Inflammatory macrophage treated with lipopolysaccharide for 4 hours (primary cell): ENCODE measurements around the gene CCDC201.

Source experiments
- DNase-seq: peaks from one replicate; pipeline ENCODE4 v3.0.0-alpha.2; 2020

Gene CCDC201

DNA sequence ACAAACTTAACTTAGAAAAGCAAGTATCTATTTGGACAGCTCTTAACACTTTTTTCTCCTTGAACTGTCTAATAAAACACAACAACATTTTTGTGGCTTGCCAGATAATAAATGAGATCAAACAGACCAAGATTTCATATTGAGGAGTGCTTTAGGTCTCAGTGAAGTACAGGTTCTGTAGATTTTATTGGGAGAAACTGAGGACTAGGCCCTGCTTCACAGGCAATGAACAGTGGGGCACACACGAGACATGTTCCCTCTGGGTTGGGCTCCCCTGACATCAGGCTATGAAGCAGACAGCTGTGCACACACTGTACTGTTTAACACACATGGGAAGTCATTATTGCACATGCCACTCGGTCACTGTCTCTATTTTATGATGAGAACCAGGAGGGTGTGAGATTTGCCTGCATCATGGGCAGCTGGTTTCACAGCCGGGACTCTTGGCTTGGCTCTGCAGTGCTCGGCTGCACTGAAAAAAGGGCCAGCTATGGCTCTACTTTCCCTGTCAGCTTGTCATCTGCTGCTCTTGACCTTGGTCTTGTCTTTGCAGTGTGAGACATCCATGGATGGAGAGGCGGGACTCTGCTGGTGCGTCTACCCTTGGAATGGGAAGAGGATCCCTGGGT is 19.6 kb upstream of the CCDC201 start:
- no peak for DNase-seq

DNA sequence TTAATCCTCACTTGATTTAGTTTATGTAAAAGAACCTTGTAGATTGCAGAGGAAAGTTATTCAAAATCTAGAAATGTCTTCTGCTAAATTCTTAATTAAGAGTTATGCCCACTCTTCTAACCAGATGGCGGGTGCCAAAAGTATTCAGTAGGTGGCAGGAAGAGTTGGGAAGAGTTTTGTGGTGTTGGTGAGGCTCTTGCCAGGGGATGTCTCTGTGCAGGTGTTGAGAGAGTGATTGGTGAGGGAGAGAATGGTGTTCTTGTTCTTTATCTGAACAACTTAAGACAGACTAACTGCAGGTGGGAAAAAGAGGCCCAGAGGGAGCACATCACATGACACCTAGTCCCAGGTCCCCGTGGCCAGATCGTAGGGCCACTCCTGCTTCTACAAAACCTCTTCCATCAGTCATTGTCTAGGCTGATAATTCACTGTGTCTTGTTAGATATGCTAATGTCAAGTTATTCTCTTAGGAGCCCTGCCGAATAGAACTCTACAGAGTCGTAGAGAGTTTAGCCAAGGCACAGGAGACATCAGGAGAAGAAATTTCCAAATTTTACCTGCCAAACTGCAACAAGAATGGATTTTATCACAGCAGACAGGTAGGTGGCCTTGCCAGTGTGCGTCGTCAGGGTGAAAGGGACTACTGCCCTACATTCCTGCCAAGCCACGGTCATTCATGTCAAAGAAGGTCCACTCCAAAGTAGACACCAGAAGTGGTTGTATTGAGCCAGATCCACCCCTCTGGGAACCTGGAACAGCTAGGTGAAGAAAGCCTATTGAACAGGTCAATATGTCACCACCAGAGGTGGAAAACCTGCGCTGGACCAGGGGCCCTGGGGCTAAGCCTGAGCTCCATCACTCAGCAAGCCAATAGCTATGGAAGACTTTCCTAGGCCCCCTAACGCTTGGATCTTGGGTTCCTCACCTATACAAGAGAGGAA is 18.9 kb upstream of the CCDC201 start:
- no peak for DNase-seq

DNA sequence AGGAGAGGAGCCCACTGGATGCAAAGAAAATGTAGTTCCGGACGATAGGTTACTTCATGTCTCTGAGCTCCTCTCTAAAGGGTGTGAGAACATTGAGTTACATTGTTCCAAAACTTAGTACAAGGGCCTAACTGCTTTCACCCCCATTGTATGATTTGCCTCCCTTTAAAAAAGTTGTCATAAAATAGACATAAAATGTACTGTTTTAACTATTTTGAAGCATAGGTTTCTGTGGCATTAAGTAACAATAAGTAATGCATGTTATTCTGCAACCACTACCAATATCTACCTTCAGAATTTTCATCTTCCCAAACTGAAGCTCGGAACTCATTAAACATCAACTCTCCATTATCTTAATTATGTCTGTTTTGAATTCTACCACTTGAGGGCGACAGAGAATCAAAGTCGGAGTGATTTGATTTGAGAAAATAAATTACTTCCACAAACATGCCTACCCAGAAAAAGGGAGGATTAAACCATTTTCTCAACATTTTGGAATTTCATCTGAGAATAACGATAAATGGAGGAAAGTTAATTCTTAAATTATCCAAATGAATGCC is 18.1 kb upstream of the CCDC201 start:
- DNase-seq = peak; percentile 7

DNA sequence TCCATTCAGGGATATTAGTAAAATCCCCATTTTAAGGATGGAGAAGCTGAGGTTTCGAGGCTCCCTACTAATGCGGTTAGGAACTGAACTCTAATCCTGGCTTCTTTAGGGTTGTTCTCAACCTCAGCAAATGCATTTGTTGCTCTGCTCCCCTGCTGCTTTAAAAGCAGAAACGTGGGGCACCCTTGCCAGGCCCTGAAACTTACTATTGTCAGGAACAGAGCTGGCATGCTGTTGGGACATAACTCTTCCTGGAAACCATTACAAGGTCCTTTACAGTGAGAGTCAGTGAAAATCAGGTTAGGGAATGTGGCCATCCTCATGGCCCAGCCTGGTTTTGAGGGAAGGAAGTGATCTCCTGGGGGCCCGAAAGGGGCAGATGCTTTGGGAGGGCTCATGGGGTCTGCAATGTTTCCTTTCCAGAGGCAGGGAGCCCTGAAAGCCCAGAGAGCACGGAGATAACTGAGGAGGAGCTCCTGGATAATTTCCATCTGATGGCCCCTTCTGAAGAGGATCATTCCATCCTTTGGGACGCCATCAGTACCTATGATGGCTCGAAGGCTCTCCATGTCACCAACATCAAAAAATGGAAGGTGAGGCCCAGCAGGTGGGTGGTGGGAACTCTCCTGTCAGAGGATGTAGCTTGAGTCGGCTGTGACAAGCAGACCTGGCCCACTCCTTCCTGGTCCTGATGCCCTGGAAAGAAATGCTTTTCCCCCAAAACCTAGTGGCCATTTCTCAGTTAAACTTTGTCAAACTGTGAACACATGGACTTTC is 17.4 kb upstream of the CCDC201 start:
- no peak for DNase-seq

- no peak for DNase-seq
Observed at GRCh38 chr7:45889367-45890067, 16.6 kb upstream of the CCDC201 start.

DNA sequence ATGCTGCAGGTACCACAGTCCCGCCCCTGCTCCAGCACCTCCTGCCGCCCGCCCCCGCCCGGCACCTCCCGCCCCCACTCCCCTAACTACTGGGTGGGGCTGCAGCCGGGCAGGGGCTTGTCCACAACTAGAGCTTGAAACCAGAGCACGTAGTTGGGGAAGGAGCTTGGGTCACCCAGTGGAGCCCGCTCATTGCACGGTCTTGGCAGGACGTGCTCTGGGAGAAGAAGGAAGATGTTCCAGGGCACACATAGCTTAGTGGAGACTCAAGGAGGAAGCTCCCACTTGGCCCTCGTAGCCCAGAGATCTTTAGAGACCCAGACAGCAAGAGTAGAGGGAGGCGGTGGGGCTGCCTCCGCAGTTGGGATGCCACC is 16.1 kb upstream of the CCDC201 start:
- DNase-seq = no peak

DNA sequence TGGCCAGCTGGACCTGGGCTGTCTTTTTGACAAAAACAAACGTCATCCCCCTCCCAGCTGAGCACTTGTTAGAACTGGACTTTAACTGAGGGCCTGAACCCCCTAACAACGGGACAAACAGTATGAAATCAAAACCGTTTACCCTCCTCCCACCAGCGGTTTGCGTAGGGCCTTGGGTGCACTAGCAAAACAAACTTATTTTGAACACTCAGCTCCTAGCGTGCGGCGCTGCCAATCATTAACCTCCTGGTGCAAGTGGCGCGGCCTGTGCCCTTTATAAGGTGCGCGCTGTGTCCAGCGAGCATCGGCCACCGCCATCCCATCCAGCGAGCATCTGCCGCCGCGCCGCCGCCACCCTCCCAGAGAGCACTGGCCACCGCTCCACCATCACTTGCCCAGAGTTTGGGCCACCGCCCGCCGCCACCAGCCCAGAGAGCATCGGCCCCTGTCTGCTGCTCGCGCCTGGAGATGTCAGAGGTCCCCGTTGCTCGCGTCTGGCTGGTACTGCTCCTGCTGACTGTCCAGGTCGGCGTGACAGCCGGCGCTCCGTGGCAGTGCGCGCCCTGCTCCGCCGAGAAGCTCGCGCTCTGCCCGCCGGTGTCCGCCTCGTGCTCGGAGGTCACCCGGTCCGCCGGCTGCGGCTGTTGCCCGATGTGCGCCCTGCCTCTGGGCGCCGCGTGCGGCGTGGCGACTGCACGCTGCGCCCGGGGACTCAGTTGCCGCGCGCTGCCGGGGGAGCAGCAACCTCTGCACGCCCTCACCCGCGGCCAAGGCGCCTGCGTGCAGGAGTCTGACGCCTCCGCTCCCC is 15.5 kb upstream of the CCDC201 start, which contains the start of gene IGFBP1:
Gene IGFBP1, plus strand, starts transcription at position 304 of the 808 bp plus-strand sequence. Its CDS starts 165 bp downstream, at position 469.
- DNase-seq = no peak

GRCh38 chr7:45886931-45887667 is 14.2 kb upstream of the CCDC201 start:
- no peak for DNase-seq

DNA sequence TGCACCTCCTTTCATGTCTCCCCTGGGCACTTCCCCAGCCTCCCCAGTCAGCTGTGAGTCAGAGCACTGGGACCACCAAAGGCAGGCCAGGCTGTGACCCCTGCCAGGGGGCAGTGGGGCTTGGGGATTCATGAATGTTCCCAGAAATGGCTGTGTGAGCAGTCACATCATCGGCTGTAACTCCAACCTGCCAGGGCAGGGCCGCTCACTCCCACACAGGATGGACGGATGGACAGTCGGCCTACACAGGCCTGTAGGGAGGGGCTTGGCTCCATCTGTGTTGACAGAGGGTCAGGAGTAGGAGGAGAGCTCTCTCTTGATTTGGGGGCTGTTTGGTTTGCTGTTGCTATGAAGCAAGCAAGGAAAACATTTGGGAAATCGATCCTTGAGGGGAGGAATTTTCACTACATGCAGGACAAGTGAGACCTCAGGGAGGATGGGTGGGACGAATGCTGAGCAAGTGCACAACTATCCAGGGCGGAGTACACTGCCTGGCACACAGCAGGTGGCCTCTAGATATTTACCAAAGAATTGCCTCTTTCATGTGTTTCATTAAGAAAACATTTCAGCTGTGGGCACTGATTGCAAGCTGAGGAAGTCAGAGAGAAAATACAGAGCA is 12.5 kb upstream of the CCDC201 start:
- no peak for DNase-seq

DNA sequence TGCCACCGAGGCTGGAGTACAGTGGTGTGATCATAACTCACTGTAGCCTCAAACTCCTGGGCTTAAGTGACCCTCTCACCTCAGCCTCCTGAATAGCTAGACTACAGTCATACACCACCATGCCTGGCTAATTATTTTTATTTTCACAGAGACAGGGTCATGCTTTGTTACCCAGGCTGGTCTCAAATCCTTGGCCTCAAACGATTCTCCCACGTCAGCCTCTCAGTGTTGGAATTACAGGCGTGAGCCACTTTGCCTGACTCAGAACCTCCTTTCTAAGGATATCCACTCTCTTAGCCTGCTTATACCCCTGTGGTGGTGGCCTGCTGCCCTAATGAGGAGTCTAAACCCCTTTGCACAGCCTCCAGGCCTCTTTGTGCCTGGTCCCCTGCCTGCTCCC is 11.3 kb upstream of the CCDC201 start:
- no peak for DNase-seq

DNA sequence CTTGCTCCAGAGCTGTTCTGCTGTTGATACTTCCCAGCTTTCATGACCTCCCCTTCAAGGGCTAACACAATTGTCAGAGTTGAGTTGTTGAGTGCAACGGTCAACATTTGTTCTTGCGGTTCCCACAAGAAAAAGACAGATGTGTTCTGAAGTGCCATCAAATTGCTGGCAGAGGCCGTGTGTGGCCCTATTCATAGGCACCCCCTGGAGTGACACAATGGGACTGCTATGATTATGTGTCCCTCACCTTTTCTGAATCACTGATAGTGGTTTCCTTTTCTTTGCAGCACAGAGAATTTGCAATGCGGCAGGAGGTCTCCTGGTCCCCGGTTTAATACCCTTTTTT is 9.6 kb upstream of the CCDC201 start:
- no peak for DNase-seq

DNA sequence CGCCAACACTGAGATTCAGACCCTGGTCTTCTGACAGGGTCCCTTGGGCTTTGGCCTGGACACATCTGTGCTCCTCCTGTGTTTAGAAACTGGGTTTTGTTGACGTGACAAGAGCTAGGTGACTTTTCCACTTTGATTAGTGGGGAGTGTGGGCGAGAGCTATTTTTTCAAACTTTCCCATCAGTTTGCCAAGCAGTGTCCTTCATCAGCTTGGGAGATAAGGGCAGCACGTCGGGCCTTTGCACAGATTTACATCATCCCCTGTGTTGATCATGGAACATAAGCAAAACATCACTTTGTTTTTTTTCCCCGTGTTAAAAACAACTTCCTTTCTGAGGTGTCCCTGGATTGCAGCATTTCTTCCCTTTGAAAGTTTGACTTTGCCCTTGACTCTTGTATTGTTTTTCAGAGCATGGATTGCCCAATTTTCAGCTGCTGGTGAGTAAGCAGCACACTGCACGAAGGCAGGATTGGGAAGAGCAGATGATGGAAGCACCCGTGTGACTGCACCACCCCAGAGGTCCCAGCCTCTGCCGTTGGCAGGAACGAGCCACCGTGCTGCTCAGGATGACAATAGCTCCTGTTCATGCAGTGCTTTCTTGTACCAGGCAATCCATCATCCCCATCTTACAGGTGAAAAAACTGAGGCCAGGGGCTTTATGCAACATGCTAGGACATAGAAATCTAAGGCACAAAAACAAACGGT is 9.0 kb upstream of the CCDC201 start:
- DNase-seq = no peak

GRCh38 chr7:45881280-45881758 is 8.4 kb upstream of the CCDC201 start:
- no peak for DNase-seq

DNA sequence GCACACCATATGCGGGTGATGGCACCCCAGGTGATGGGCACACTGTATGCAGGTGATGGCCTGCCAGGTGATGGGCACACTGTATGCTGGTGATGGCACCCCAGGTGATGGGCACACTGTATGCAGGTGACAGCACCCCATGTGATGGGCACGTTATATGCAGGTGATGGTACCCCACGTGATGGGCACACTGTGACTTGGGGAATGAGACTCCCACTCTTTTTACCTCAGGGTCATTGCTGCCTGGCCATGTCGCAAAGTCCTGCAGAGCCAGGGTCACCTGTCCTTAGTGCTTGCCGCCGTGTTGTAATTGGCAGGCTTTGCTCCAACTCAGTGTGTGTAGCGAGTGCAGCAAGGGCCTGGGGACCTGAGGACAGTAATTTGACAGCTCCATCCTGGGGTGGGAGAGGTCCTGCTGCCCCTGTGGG is 7.6 kb upstream of the CCDC201 start:
- DNase-seq = no peak

DNA sequence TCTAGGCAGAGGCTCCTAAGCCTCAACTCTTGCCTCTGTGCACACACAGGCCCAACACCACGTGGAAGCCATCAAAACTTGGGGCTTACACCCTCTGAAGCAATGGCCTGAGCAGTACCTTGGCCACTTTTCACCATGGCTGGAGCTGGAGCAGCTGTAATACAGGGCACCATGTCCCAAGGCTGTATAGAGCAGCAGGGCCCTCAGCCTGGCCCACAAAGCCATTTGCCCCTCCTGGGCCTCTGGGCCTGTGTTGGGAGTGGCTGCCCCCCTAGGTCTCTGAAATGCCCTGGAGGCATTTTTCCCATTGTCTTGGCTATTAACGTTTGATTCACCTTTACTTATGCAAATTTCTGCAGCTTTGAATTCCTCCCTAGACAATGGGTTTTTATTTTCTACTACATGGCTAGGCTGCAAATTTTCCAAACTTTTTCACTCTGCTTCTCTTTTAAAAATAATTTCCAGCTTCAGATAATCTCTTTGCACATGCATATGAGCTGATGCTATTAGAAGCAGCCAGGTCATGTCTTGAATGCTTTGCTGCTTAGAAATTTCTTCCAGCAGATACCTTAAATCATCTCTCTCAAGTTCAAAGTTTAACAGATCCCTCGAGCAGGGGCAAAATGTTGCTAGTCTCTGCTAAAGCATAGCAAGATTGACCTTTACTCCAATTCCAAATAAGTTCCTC is 5.7 kb upstream of the CCDC201 start:
- DNase-seq = no peak

- no peak for DNase-seq
Observed at GRCh38 chr7:45876519-45876918, 3.6 kb upstream of the CCDC201 start.

DNA sequence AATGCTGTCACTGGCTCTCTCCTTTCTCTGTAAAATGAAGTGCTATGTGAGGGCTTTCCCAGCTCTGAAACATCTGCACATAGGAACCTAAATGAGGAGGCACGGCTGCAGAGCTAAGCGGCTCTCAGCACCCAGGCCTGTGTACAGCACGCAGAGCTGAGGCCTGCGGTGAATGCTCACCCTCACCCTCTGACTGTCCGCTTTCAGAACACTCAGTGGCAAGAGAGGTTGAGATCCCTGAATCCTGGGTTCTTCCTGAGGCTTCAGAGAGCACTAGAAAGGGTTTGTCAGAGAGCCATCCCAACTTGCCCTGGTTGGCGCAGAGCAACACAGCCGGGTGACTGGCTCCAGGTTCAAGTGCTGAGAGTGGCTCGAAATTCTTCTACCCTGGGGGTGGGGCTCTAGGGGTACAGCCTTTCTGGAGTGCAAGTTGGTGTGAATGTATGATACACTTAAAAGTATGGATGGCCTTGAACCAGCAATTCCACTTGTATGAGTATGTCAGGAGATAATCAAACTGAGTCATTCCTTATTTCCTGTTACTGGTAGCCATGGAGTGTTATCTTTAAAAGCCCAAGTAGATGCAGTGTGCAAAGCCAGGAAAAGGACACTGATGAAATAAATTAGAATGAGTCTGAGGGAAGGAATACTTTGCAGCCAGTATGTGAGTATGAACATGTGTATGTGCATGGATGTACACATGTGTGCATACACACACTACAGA is 1.7 kb upstream of the CCDC201 start:
- DNase-seq = no peak

GRCh38 chr7:45873355-45873754 is 473 bp upstream of the CCDC201 start:
- no peak for DNase-seq
